Tibial nerve (tissue), 4 donors: ENCODE measurements around the gene OXCT2.
"Not testable (repeated sequence)": the region's sequence is repeated elsewhere in the genome, so short reads cannot be mapped to it uniquely, and the experiment has no call there.

Experiments
- CTCF ChIP-seq, 5 experiments: fragments of 200-600 bp in 3 of 5; fragments of 450-650 bp in 2 of 5; sonication (generic) in 3 of 5; IDR thresholded peaks; one replicate each; pipeline ENCODE4 v1.5.1; 2016 to 2019; ENCODE audit warnings: antibody characterized with exemption in 5 of 5, mild to moderate bottlenecking in 3 of 5, moderate library complexity in 2 of 5
- EP300 ChIP-seq, 2 donors: sonication (generic); formaldehyde crosslinking; IDR thresholded peaks; one replicate each; pipeline ENCODE4 v1.6.1; 2017; ENCODE audit warnings: antibody characterized with exemption in 2 of 2, mild to moderate bottlenecking in 1 of 2
- POLR2A ChIP-seq, 2 donors: fragments of 450-650 bp; IDR thresholded peaks; one replicate each; pipeline ENCODE4 v1.6.1; 2017; ENCODE audit warnings: antibody characterized with exemption in 2 of 2, mild to moderate bottlenecking in 2 of 2, moderate library complexity in 2 of 2

- TF ChIP-seq CTCF, EP300, POLR2A (IDR thresholded peaks at IDR 0.05): not testable (repeated sequence)
Measured at GRCh38 chr1:39769502-39769901, 1.6 kb downstream of the OXCT2 start.
